Measurements from ENCODE around the gene LRBA. TPM values are rescaled to one million over a fixed set of nuclear protein-coding genes. Genes with fewer than 3 reads are reported as not detected.

LRBA gene
- total RNA-seq, 1 experiment from 2014 or later: 12.5 TPM

- DNase-seq (ENCODE audit: low read depth): no peak
These were observed 513.1 kb downstream of the LRBA start for GRCh38 chr4:150501983-150502382.

GRCh38 chr4:150501009-150501727, 513.9 kb downstream of the LRBA start:
- DNase-seq (ENCODE audit: low read depth): peak; percentile 55

DNA sequence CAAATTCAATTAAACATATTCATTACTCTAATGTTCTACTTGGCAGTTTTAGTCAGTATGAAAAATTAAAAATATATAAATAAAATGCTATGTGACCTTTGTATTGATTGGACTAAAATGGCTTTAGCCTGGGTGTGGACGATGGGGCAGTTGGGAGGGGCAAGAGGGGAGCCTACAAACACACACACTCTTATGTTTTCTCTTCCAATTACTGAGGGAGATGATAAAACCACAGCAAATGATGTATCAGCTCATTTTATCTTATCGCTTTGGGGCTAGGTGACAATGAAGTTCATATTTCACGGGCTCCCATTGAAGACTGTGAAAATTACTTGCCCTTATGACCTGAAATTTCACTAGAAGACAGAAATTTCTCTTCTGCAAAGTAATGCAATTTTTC, 517.5 kb downstream of the LRBA start:
- DNase-seq (ENCODE audit: low read depth): no peak

- no peak for DNase-seq (ENCODE audit: low read depth)
These were observed 519.5 kb downstream of the LRBA start for GRCh38 chr4:150495550-150495949.

GRCh38 chr4:150493851-150494250, 521.2 kb downstream of the LRBA start:
- DNase-seq (ENCODE audit: low read depth): no peak

- no peak for DNase-seq (ENCODE audit: low read depth)
These were observed 523.7 kb downstream of the LRBA start for GRCh38 chr4:150491132-150492049.

- no peak for DNase-seq (ENCODE audit: low read depth)
These were observed 532.5 kb downstream of the LRBA start for GRCh38 chr4:150482581-150482980.

DNA sequence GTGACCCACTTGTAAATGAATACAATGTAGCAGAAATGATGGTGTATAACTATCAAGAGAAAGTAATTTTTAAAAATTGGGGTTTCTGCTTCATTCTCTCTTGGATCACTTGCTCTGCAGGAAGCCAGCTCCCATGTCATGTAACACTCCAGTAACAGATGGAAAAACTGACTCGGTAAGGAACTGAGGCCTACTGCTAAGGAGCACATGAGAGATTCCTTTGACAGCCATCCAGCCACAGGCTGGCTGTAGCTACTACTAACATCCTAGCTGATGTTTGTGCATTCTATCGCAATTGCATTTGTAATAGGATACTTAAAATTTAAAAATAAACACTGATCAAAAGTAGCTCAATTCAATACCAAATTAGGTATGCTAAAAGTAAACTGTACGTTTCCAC, 535.4 kb downstream of the LRBA start:
- no peak for DNase-seq (ENCODE audit: low read depth)

GRCh38 chr4:150477869-150478268, 537.2 kb downstream of the LRBA start:
- DNase-seq (ENCODE audit: low read depth): no peak

DNA sequence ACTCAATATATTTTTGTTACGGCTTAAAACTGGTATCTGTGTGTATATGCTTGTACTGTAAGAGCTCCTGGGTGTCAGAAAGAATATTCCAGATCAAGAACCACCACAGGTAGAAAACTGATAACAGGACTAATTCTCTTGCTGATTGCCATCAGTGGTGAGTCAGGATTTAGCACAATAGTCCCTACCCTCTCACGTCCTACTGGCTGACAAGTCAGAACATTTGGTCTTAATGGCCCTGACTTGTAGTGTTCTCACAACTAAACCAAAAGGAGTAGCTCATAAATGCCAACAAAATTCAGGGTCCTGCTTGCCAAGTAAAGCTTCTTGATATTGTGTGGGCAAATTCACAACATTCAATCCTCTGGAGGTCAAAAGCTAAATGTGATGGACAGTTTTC, 538.3 kb downstream of the LRBA start:
- DNase-seq (ENCODE audit: low read depth): no peak

- DNase-seq (ENCODE audit: low read depth): no peak
These were observed 539.3 kb downstream of the LRBA start for GRCh38 chr4:150475763-150476162.

DNA sequence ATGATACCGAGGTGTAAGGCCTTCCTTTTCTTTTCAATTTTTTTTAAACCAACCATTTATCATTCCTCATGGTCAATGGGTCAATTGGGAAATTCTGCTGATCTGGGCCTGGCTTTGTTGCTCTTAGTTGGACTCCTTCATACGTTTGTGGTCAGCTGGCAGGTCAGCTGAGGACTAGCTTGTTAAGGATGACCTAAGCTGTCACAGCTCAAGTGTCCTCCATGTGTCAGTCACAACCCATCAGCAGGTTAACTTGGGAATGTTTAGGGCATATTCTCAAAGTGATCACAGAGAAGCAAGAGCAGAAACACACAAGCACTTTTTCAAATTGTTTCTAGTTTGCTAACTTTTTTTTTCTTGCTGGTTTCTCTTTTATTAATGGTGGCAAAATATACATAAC, 550.6 kb downstream of the LRBA start:
- no peak for DNase-seq (ENCODE audit: low read depth)

DNA sequence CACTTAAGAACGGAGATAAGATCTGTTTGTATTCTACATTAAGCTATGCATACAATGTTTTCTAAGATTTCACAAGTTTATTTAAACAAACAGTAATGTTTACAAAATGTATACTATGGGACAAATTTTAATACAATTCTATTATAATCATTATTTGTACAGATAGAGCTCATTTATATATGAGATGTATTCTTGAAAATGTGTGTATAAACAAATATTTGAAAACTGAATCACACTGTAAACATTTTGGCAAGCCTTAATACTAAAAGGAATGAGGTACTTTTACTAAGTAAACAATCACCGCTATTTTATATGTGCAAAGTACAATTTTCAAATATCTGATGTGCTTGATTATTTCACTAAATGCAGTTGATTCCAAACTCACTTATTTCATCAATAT, 552.3 kb downstream of the LRBA start:
- DNase-seq (ENCODE audit: low read depth): no peak

- no peak for DNase-seq (ENCODE audit: low read depth)
These were observed 553.1 kb downstream of the LRBA start for GRCh38 chr4:150461957-150462356.

- DNase-seq (ENCODE audit: low read depth): no peak
These were observed 557.3 kb downstream of the LRBA start for GRCh38 chr4:150457802-150458201.

DNA sequence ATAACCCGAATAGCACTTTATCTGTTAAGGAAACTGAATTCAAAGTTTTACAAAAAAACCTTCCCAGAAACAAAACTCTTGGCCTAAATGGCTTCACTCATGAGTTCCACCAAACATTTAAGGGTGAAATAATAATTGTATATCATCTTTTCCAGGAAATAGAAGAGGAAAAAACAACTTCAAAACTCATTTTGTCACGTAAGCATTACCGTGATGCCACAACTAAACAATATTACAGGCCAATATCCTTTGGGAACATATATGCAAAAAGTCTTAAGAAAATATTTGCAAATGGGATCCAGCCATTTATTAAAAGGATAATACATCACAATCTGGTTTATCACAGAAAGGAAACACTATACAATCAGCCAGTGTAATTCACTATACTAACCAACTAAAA, 563.2 kb downstream of the LRBA start:
- no peak for DNase-seq (ENCODE audit: low read depth)

GRCh38 chr4:150447356-150447755, 567.7 kb downstream of the LRBA start:
- no peak for DNase-seq (ENCODE audit: low read depth)

DNA sequence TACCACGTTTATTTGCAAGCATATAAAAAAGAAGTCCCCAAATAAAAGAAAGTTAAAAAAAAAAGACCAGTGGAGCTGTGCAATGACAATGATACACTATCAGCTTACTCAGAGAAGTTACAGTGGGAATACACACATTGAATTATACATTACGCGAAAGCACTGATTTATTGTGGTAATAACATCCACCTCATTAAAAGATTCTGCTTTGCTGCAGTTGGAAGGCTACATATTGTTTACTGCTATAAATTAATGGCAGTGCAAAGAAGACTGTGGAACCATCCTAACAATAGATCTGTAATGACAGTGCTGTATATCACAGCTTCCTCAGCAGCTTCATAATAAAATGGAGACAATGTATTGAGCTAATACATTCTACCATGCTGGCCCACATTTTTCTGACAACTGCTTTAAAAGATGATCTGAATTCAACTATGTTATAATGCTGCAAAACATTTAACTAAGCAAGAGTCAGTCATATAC, 575.6 kb downstream of the LRBA start:
- DNase-seq (ENCODE audit: low read depth): no peak

- DNase-seq (ENCODE audit: low read depth): no peak
These were observed 578.3 kb downstream of the LRBA start for GRCh38 chr4:150436598-150437370.

DNA sequence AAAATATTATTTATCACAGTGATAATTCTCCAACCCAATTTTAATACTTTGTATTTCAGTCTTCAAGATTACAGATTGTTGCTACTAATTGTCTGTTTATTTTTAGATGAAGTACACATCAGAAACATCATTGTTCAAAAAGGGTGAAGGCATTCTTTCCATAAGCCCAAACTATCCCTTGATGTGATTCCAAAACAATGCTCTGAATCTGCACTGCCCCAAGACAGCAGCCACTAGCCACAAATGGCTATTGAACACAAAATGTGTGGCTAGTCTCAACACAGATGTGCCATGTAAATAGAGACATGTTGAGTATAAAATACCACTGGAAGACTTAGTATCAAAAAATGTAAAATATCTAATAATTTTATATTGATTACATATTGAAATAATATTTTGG, 583.9 kb downstream of the LRBA start:
- no peak for DNase-seq (ENCODE audit: low read depth)

- DNase-seq (ENCODE audit: low read depth): no peak
These were observed 589.9 kb downstream of the LRBA start for GRCh38 chr4:150425161-150425560.

DNA sequence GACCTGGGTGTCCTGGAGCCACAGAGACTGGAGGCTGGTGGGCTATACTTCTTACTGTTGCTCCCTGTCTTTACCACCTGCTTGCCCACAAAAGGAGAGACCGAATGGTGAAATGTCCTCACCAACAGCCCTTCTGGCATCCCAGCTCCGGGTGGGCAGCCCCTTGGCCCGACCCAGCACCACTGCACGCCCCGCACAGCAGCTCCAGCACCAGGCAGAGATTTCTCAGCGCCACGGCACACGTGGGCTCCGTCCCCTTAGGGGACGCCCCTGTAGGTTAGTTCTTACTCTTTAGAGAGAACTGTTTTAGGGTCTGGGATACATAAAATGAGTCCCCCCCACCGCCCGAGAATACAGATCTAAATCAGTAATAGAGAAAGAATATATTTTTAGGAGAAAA, 591.6 kb downstream of the LRBA start:
- no peak for DNase-seq (ENCODE audit: low read depth)
